Jurkat, Clone E6-1 (cell line): ENCODE data around the gene PCDHGB4.
"Not testable (repeated sequence)": the region's sequence is repeated elsewhere in the genome, so short reads cannot be mapped to it uniquely, and the experiment has no call there.

ENCODE experiments used
- DNase-seq: peaks from one replicate; pipeline ENCODE4 v3.0.0-alpha.2; 2011; ENCODE audit warnings: low read depth, low spot score
- H3K4me3 ChIP-seq: 2 replicates; pipeline ENCODE4 v1.5.1; 2011; ENCODE audit warnings: mild to moderate bottlenecking, low read length, control low read depth, moderate library complexity

Gene PCDHGB4

DNA sequence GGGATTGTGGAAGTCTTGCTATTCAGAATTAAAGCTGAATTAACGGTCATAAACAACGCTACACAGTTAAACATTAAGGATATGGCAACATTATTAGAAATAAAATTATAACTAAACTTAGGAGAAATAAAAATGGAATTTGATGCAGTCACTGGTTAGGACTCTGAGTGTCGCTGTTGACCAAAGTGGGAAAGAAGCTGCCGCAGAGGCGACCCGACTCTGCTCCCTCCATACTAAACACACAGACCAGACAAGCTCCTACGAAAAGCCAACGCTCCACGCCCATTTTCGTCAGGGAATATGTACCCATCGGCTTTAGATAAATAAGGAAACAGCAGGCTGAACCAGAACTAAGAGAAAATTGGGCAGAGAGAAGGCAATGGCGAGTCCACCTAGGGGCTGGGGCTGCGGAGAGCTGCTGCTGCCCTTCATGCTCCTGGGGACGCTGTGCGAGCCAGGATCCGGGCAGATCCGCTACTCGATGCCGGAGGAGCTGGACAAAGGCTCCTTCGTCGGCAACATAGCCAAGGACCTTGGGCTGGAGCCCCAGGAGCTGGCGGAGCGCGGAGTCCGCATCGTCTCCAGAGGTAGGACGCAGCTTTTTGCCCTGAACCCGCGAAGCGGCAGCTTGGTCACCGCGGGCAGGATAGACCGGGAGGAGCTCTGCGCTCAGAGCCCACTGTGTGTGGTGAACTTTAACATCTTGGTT, 23.4 kb upstream of the PCDHGB4 start, which contains the start of gene PCDHGA5:
TSS of gene PCDHGA5 (plus strand) at position 211 of the 709 bp plus-strand sequence. CDS start at position 380, 169 bp downstream.
- H3K4me3 ChIP-seq, result no peak within 1 kb of the TSS
- DNase-seq, result no peak

DNA sequence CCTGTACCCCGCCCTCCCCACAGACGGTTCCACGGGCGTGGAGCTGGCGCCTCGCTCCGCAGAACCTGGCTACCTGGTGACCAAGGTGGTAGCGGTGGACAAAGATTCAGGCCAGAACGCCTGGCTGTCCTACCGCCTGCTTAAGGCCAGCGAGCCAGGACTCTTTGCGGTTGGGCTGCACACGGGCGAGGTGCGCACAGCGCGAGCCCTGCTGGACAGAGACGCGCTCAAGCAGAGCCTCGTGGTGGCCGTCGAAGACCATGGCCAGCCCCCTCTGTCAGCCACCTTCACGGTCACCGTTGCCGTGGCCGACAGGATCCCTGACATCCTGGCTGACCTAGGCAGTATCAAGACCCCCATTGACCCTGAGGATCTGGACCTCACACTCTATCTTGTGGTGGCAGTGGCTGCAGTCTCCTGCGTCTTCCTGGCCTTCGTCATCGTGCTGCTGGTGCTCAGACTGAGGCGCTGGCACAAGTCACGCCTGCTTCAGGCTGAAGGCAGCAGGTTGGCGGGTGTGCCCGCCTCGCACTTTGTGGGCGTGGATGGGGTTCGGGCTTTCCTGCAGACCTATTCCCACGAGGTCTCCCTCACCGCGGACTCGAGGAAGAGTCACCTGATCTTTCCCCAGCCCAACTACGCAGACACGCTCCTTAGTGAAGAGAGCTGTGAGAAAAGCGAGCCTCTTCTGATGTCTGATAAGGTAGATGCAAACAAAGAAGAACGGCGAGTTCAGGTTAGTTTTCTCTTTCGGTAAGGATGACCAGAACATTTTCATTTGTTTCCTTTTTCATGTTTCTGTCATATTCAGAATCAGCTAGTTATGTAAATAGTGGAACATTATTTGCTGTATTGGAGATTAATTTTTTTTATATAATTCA, 21.2 kb upstream of the PCDHGB4 start:
- no peak for DNase-seq

DNA sequence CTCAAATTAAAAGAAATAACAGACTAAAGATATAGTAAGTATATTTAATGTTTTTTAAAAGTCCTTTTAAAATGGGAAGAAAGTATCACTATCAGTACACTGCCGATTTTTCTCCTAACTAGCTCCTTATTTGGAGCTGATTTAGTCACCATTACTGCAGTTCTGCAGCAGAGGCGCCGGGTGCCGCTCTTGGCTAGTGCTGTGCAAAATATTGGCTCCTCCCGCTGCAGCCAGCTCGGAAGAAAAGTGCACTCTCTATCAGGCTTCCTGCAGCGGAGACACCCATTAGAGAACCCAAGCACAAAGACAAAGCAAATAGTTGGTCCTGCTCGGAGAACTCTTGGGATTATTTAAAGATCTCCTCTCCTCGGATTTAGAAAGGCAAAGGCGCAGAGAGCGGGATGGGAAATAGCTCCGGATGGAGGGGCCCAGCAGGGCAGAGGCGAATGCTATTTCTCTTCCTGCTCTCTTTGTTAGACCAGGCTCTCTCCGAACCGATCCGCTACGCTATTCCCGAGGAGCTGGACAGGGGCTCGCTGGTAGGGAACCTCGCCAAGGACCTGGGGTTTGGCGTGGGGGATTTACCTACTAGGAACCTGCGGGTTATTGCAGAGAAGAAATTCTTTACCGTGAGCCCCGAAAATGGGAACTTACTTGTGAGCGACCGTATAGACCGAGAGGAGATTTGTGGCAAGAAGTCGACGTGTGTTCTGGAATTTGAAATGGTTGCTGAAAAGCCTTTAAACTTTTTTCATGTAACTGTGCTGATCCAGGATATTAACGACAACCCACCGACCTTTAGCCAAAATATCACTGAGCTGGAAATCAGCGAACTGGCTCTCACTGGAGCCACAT, 17.3 kb upstream of the PCDHGB4 start, which contains the start of gene PCDHGB3:
TSS of gene PCDHGB3 (plus strand) at position 249 of the 855 bp plus-strand sequence. CDS start at position 402, 153 bp downstream.
- H3K4me3 ChIP-seq, result no peak within 1 kb of the TSS
- no peak for DNase-seq

More for the DNA sequence above, 21.2 kb upstream of the PCDHGB4 start:
- no peak overlapping the region for H3K4me3 ChIP-seq

DNA sequence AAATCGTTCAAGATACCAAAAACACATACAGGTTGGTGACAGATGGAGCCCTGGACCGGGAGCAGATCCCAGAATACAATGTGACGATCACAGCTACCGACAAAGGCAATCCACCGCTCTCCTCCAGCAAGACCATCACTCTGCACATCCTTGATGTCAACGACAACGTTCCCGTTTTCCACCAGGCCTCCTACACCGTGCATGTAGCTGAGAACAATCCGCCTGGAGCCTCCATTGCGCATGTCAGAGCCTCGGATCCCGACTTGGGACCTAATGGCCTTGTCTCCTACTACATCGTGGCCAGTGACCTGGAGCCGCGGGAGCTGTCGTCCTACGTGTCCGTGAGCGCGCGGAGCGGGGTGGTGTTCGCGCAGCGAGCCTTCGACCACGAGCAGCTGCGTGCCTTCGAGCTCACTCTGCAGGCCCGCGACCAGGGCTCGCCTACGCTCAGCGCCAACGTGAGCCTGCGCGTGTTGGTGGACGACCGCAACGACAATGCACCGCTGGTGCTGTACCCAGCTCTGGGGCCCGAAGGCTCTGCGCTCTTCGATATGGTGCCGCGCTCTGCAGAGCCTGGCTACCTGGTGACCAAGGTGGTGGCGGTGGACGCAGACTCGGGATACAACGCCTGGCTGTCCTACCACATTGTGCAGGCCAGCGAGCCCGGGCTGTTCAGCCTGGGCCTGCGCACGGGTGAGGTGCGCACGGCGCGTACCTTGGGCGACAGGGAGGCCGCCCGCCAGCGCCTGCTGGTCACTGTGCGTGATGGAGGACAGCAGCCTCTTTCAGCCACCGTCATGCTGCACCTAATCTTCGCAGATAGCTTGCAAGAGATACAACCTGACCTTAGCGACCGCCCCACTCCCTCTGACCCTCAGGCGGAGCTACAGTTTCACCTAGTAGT, 15.7 kb upstream of the PCDHGB4 start:
- no peak overlapping the region for H3K4me3 ChIP-seq
- DNase-seq, result no peak

DNA sequence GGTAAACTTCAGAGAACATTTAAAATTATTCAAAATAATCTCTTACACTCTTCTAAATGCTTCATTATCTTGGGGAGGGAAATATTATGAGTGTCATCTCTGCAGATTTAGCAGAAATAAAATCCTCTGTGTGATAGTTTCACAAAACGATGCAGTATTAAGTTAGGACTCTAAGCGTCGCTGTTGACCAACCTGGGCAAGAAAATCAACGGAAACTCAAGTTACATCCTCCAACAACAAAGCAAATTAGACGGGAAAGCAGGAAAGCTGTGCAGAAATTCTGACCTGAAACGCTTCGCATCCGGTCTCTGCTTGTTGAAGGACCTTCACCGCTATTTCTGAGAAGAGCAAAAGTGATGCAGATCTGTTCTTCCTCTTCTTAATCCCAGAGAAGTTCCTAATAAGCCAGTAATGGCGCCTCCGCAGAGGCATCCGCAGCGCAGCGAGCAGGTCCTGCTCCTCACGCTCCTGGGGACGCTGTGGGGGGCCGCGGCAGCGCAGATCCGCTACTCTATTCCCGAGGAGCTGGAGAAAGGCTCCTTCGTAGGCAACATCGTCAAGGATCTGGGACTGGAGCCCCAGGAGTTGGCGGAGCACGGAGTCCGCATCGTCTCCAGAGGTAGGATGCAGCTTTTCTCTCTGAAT, 13.7 kb upstream of the PCDHGB4 start, which contains the start of gene PCDHGA6:
TSS of gene PCDHGA6 (plus strand) at position 219 of the 645 bp plus-strand sequence. CDS start at position 412, 193 bp downstream.
- DNase-seq, result no peak
- H3K4me3 ChIP-seq, result no peak within 1 kb of the TSS

DNA sequence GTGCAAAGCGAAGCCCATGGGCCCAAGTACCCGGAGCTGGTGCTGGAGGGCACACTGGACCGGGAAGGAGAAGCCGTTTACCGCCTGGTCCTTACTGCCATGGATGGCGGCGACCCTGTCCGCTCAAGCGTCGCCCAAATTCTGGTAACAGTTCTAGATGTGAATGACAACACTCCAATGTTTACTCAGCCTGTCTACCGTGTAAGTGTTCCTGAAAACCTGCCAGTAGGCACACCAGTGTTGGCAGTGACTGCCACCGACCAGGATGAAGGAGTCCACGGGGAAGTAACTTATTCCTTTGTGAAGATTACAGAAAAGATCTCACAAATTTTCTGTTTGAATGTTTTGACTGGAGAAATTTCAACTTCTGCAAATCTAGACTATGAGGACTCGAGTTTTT, 12.9 kb upstream of the PCDHGB4 start:
- no peak for DNase-seq
- H3K4me3 ChIP-seq, result no peak overlapping the region

DNA sequence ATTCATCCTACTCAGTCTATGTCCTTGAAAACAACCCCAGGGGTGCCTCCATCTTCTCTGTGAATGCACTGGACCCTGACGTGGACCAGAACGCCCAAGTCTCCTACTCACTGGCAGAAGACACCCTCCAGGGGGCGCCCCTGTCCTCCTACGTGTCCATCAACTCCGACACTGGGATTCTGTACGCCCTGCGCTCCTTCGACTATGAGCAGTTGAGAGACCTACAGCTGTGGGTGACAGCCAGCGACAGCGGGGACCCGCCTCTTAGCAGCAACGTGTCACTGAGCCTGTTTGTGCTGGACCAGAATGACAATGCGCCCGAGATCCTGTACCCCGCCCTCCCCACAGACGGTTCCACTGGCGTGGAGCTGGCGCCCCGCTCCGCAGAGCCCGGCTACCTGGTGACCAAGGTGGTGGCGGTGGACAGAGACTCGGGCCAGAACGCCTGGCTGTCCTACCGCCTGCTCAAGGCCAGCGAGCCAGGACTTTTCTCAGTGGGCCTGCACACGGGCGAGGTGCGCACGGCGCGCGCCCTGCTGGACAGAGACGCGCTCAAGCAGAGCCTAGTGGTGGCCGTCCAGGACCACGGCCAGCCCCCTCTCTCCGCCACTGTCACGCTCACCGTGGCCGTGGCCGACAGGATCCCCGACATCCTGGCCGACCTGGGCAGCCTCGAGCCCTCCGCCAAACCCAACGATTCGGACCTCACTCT, 11.9 kb upstream of the PCDHGB4 start:
- not testable (repeated sequence) for H3K4me3 ChIP-seq, DNase-seq

DNA sequence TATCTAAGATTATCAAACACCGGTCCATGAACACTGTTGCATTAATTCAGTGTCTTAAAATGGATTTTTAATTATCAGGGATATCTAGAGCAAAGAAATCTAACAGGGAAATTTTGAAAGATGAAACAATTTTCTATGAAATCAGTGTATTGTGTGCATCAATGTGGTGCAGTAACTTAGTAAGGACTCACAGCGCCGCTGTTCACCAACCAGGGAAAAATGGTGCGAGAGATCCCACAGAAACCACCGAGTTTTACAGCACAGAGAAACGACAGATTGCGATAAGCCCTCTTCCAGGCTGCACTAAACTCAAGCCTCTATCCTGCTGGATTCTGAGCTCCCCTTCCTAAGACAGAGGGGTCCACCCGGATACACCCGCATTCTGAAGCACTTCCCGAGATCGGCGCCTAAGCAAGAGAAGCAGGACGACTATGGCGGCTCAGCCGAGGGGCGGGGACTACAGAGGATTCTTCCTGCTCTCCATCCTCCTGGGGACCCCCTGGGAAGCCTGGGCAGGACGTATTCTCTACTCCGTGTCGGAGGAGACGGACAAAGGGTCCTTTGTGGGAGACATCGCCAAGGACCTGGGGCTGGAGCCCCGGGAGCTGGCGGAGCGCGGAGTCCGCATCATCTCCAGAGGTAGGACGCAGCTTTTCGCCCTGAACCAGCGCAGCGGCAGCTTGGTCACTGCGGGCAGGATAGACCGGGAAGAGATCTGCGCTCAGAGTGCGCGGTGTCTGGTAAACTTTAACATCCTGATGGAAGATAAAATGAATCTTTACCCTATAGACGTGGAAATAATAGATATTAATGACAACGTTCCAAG, 4.8 kb upstream of the PCDHGB4 start, which contains the start of gene PCDHGA7:
TSS of gene PCDHGA7 (plus strand) at position 274 of the 826 bp plus-strand sequence. CDS start at position 432, 158 bp downstream.
- H3K4me3 ChIP-seq, result no peak within 1 kb of the TSS
- no peak for DNase-seq

DNA sequence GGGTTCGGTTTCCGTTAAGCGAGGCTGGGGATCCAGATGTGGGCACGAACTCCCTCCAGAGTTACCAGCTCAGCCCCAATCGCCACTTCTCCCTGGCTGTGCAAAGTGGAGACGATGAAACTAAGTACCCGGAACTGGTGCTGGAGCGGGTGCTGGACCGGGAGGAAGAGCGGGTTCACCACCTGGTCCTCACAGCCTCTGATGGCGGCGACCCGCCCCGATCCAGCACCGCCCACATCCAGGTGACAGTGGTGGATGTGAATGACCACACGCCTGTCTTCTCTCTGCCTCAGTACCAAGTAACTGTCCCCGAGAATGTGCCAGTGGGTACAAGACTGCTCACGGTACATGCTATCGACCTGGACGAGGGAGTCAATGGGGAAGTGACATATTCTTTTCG, 4.2 kb upstream of the PCDHGB4 start:
- no peak overlapping the region for H3K4me3 ChIP-seq
- DNase-seq, result no peak

DNA sequence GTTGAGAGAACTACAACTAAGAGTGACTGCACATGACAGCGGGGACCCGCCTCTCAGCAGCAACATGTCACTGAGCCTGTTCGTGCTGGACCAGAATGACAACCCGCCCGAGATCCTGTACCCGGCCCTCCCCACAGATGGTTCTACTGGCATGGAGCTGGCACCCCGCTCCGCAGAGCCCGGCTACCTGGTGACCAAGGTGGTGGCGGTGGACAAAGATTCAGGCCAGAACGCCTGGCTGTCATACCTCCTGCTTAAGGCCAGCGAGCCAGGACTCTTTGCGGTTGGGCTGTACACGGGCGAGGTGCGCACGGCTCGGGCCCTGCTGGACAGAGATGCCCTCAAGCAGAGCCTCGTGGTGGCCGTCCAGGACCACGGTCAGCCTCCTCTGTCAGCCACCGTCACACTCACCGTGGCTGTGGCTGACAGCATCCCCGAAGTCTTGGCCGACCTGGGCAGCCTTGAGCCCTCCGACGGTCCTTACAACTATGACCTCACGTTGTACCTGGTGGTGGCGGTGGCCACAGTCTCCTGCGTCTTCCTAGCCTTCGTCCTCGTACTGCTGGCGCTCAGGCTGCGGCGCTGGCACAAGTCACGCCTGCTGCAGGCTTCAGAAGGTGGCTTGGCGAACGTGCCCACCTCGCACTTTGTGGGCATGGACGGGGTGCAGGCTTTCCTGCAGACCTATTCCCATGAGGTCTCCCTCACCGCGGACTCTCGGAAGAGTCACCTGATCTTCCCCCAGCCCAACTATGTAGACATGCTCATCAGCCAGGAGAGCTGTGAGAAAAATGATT, 2.8 kb upstream of the PCDHGB4 start:
- no peak for DNase-seq
- H3K4me3 ChIP-seq, result no peak overlapping the region

DNA sequence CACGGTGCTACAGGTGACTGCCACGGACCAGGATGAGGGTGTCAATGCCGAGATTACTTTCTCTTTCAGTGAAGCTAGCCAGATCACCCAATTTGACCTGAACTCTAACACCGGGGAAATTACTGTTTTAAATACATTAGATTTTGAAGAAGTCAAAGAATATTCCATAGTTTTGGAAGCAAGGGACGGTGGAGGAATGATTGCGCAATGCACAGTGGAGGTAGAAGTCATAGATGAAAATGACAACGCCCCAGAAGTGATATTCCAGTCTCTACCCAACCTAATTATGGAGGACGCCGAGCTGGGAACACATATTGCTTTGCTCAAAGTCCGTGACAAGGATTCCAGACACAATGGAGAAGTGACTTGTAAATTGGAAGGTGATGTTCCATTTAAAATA, 1.2 kb downstream of the PCDHGB4 start:
- no peak overlapping the region for H3K4me3 ChIP-seq
- no peak for DNase-seq

DNA sequence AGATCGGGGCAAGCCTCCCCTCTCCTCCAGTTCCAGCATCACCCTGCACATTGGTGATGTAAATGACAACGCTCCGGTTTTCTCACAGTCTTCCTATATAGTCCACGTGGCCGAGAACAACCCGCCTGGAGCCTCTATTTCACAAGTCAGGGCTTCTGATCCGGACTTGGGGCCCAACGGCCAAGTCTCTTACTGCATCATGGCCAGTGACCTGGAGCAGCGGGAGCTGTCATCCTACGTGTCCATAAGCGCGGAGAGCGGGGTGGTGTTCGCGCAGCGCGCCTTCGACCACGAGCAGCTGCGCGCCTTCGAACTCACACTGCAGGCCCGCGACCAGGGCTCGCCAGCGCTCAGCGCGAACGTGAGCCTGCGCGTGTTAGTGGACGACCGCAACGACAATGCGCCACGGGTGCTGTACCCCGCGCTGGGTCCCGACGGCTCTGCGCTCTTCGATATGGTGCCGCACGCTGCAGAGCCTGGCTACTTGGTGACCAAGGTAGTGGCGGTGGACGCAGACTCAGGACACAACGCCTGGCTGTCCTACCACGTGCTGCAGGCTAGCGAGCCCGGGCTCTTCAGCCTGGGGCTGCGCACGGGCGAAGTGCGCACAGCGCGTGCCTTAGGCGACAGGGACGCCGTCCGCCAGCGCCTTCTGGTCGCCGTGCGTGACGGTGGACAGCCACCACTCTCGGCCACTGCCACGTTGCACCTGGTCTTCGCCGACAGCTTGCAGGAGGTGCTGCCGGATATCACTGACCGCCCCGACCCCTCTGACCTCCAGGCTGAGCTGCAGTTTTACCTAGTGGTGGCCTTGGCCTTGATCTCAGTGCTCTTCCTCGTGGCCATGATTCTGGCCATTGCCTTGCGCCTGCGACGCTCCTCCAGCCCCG, 1.9 kb downstream of the PCDHGB4 start:
- no peak overlapping the region for H3K4me3 ChIP-seq
- DNase-seq, result no peak

DNA sequence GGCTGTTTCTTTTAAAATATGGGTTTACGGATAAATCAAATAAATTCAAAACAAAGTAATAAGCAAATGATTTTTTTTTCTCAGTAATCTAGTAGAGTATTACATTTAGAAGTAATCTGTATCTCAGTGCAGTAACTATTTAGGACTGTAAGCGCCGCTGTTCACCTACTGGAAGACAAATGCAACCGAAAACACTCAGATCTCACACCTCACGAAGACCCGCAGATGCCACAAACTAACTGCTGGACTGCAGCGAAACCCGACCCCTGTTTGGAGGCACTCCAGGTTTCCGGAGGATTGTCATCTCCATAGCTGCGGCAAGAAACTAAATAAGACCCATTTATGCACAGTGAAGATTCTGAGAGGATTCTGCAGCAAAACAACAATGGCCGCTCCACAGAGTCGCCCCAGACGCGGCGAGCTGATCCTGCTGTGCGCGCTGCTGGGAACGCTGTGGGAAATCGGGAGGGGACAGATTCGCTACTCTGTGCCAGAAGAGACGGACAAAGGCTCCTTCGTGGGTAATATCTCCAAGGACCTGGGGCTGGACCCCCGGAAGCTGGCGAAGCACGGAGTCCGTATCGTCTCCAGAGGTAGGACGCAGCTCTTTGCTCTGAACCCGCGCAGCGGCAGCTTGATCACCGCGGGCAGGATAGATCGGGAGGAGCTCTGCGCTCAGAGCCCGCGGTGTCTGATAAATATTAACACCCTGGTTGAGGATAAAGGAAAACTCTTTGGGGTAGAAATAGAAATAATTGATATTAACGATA, 5.1 kb downstream of the PCDHGB4 start, which contains the start of gene PCDHGA8:
TSS of gene PCDHGA8 (plus strand) at position 205 of the 770 bp plus-strand sequence. CDS start at position 386, 181 bp downstream.
- DNase-seq, result no peak

DNA sequence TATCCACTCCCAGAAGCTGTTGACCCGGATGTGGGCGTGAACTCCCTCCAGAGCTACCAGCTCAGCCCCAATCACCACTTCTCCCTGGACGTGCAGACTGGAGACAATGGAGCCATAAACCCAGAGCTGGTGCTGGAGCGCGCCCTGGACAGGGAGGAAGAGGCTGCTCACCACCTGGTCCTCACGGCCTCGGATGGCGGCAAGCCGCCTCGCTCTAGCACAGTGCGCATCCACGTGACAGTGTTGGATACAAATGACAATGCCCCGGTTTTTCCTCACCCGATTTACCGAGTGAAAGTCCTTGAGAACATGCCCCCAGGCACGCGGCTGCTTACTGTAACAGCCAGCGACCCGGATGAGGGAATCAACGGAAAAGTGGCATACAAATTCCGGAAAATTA, 5.8 kb downstream of the PCDHGB4 start:
- no peak overlapping the region for H3K4me3 ChIP-seq
- DNase-seq, result no peak

More for the DNA sequence above, 5.1 kb downstream of the PCDHGB4 start, which contains the start of gene PCDHGA8:
- no peak within 1 kb of the TSS for H3K4me3 ChIP-seq
